GM21381 (cell line): ENCODE measurements around the gene MEP1B.

Experiments used
- ATAC-seq: cut with Tn5 transposase; IDR thresholded peaks from one replicate; pipeline ENCODE4 v1.9.1; 2021; ENCODE audit warnings: mild to moderate bottlenecking, moderate library complexity; ENCODE audit not compliant: unreplicated experiment

Gene MEP1B

GRCh38 chr18:32262092-32262491 is 72.3 kb downstream of the MEP1B start:
- no peak for ATAC-seq

DNA sequence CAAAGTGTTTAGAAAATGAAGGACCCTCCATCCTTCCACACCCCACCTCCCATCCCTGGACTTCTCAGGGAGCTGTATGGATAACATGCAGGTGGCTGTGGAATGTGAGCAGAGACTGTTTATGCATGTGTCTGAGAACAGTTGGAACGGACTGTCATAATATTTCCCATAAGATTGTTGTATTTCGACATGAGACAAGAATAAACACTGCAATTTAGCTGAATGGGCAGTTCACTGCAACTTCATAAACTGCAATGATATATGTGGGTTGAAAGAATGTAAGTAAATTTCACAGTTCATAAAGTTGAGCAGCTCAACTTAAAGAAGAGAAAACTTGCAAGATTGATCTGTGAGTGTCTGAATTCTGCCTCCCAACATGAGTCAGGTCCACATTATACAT is 74.6 kb downstream of the MEP1B start:
- no peak for ATAC-seq

DNA sequence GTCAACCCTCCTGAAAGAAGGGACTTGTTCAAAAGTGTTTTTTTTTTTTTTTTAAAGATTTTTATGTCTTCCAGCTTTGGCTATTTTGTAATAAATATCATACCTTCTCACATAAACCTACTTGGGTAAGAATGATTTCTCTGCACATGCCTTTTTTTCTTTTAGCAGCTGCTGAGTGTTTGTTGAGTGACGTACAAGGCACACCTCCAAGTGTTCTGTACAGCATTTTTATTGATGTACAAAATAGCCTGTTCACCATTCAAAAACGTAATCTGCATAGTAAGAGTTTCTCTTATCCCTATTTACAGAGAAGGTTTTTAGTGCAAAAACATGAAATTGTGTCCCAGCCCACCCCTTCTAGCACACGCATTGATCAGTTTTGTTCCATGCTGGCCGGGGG is 77.6 kb downstream of the MEP1B start:
- ATAC-seq: no peak
